Measurements from ENCODE around the gene ALDH1L1.

DNA sequence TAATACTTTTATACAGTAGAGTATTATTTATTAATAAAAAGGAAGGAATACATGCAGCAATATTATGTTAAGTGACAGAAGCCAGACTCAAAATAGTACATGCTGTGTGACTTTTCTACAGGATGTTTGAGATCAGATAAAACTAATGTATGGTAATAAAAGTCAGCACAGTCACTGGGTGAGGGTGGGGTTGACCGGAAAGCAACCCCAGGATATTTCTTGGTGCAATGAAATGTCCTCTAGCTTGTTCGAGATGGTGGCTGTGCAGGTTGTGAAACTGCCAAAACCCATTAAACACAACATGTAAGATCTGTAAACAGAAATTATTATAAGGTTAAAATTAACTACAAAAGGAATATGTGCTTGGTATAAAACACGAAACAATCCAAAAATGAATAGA is 20.8 kb upstream of the ALDH1L1 start:
- no peak for TF ChIP-seq CTCF (IDR thresholded peaks at IDR 0.05)
- TF ChIP-seq POLR2A (IDR thresholded peaks at IDR 0.05): no peak
